Skin of body (tissue), 3 donors: ENCODE data around the gene GREB1L. TPM values are rescaled to one million over a fixed set of nuclear protein-coding genes. Genes with fewer than 3 reads are reported as not detected.

Source experiments
- DNase-seq: peaks from one replicate; lab custom pipeline; 2025; lab: John Stamatoyannopoulos, UW
- small RNA-seq: library from RNA; depleted of rRNA; stranded (forward); fragments of <200 nt; gene quantifications from one replicate; pipeline ENCODE3, GENCODE V24; 2014; ENCODE audit warnings: low replicate concordance
- total RNA-seq: library from RNA; depleted of rRNA; stranded (reverse); fragments of >200 nt; gene quantifications from one replicate; pipeline ENCODE4 v1.2.3, GENCODE V29; 2014

GREB1L gene
- total RNA-seq, 1 donor from 2014 or later = 4.2 TPM

GRCh38 chr18:21557607-21558253, 315.7 kb downstream of the GREB1L start:
- DNase-seq = no peak

DNA sequence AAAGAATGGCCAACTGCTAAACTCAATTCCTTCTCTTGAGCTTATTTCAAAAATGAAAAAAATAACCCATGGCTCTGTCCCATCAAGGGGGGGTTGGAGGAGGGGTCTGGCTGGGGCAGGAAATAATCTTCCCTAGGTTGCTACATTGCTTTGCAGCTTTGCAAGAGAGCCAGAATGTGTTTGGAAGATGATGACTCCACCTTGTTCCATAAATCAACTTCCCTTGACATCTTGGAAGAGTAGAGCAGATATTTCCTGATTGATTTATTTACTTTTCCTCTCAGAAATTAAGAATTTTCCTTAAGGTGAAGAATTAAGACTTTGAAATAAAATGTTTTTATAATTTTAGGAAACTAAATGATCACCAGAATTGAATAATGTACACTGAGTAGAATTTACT, 317.2 kb downstream of the GREB1L start:
- no peak for DNase-seq

GRCh38 chr18:21571772-21572171, 329.7 kb downstream of the GREB1L start:
- DNase-seq = peak; percentile 2

Small RNA genes lying within 50 kb of the gene (small RNA-seq; reads per million reads assigned to genes)
- gene RF00603 = not detected

Other genes with a start within 250 kb of the GREB1L start
- 59.0 TPM for gene ROCK1, start 130.4 kb upstream of the GREB1L start, total RNA-seq